A172 (cell line): ENCODE results near the gene PDE4B. TPM values are rescaled to one million over a fixed set of nuclear protein-coding genes. Genes with fewer than 3 reads are reported as not detected.
"Not testable (repeated sequence)": the region's sequence is repeated elsewhere in the genome, so short reads cannot be mapped to it uniquely, and the experiment has no call there.

Experiments
- DNase-seq: peaks from one replicate; pipeline ENCODE4 v3.0.0-alpha.2; 2015; ENCODE audit warnings: low spot score
- total RNA-seq: library from RNA; depleted of rRNA; stranded (reverse); fragments of >200 nt; shearing (Covaris generic); gene quantifications from 2 replicates; pipeline ENCODE4 v1.2.3, GENCODE V29; 2014

PDE4B gene
- total RNA-seq, 1 experiment from 2014 or later: not detected

GRCh38 chr1:65992831-65993271 is 200.2 kb downstream of the PDE4B start:
- DNase-seq: no peak

- no peak for DNase-seq
Observed at GRCh38 chr1:65994223-65994622, 201.5 kb downstream of the PDE4B start.

GRCh38 chr1:65995336-65995735 is 202.6 kb downstream of the PDE4B start:
- no peak for DNase-seq

DNA sequence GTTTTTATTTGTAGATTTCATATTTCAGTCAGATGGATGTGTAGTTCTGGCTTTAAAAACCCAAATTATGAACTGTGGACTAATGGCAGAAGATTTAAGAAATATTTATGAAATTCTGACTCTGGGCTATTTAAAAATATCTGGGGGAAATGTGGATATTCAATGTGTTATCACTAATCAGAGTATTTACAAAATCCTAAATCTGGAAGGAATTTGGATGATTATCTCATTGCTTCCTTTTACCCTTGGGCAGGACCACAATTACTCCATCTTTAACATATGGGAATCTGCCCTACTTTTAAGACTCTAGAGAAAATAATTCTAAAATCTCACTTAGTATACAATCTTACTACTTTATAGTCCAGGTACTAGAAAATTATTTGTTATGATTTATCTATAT is 203.2 kb downstream of the PDE4B start:
- no peak for DNase-seq

GRCh38 chr1:65997693-65998092 is 205.0 kb downstream of the PDE4B start:
- no peak for DNase-seq

- no peak for DNase-seq
Observed at GRCh38 chr1:65998763-65999583, 206.3 kb downstream of the PDE4B start.

DNA sequence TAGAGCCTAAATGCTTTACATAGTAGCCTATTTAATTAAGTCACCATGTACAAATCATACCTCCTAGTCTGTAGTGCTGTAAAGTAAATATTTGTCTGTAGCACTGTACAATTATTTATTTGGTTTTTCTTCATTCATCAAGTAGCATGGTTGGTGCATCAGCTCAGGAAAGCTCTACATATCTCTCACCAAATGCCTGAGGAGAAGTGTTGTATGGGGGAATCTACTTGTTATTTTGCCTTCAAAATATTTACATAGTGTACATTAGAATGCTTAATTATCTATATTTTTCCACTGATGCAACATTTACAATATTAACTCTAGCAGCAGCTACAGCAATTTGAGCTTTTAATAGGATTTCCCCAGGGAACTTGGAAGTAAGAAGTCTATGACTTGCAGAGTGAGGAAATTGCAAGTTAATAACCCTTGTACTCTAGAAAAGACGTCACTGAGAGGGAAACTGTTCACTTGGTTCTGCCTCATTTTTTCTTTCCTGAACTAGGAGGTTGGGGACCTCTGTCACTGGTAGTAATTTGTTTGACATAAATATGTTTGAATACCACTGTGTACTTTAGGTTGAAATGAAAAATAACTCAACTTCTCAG is 207.4 kb downstream of the PDE4B start:
- no peak for DNase-seq

DNA sequence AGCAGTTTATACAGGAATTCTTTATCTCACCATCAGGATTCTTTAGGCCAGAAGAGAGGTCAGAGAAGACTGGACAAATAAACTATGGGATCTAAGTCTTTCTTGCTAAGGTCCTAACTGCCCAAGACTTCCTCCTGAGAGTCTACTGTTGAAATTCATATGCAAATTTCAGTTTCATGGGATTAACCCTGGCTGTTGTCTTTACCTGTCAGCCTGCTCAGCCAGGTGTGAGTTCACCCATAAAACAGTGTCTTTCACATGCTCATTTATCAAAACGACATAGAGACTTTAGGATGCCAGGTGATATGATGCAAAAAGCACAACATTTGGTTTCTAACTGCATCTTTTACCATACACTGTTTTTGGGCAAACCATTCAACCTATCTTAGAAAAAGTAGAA is 211.0 kb downstream of the PDE4B start:
- DNase-seq: no peak

DNA sequence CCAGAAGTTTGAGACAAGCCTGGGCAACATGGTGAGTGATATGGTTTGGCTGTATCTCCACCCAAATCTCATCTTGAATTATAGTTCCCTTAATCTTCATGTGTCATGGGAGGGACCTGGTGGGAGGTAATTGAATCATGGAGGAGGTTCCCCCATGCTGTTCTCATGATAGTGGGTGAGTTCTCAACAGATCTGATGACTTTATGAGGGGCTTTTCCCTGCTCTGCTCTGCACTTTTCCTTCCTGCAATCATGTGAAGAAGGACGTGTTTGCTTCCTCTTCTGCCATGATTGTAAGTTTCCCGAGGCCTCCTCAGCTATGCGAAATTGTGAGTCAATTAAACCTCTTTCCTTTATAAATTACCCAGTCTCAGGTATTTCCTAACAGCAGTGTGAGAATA is 213.8 kb downstream of the PDE4B start:
- DNase-seq: not testable (repeated sequence)

- DNase-seq: no peak
Observed at GRCh38 chr1:66012106-66012784, 219.6 kb downstream of the PDE4B start.

DNA sequence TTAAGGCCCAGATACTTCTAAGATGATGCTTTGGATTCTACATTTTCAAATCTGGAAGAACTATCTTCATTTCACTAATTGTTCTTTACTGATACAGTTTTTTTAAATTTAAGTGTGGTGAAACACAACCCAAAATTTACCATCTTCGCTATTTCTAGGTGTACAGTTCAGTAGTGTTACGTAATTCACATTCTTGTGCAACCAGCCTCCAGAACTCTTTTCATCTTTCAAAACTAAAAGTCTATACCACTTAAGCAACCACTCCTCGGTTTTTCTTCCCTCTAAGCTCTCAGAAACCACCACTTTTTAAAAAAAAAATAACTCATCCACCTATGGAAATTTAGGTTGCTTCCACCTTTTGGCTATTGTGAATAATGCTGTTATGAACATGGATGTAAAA is 220.7 kb downstream of the PDE4B start:
- DNase-seq: no peak

DNA sequence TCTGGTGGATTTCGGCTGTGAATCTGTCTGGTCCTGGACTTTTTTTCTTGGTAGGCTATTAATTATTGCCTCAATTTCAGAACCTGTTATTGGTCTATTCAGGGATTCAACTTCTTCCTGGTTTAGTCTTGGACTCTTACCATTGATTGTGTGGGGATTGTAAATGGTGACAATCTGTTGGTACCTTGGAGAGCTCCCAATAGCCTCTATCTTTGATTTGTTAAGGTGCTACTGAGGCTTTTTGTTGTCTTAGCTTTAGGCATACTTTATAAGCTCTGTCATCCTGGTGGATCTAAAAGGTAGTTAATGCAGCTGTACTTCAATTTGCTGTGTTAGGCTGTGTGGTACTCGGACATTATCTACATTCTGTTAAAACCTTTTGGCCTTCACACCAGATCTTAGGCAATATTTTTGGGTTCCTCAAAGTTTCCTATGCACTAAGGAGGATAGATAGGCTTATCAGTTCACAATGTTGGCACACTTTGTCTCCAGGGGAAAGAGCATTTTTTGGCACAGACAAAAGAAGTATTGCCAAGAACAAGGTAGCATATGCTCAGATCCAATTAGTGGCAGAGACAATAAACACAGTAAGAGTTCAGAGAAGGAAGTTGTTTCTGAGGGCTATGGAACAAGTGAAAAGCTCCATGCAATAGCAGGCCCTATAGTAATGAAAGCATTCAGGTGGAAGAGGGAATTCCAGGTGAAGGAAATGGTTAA is 230.4 kb downstream of the PDE4B start:
- DNase-seq: peak; percentile 2

GRCh38 chr1:66025188-66025587 is 232.5 kb downstream of the PDE4B start:
- DNase-seq: no peak

DNA sequence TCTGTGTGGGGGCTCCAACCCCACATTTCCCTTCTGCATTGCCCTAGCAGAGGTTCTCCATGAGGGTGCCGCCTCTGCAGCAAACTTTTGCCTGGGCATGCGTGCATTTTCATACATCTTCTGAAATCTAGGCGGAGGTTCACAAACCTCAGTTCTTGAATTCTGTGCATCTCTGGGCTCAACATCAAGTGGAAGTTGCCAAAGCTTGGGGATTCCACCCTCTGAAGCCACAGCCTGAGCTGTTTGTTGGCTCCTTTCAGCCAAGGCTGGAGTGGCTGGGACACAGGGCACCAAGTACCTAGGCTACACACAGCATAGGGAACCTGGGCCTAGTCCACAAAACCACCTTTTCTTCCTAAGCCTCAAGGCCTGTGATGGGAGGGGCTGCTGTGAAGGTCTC is 235.3 kb downstream of the PDE4B start:
- no peak for DNase-seq

DNA sequence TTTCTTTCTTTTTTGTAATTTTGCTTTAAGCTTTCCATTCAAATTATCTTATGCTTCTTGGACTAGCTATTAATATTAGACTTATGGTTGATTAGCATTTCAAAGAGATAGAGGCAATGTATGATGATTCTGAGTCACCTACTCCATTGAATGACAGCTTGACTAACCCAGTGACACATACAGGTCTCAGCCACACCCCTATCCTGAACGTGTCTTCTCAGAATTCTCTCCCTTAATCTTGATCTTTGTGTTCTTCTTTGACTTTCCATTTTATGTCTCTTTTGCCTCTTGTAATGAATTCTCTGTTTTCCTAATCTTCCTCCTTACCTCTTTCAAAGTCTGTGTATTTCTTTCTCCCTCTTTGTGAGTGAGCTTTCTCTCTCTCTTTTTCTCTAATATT is 241.1 kb downstream of the PDE4B start:
- no peak for DNase-seq

GRCh38 chr1:66035616-66036245 is 243.0 kb downstream of the PDE4B start:
- DNase-seq: no peak

DNA sequence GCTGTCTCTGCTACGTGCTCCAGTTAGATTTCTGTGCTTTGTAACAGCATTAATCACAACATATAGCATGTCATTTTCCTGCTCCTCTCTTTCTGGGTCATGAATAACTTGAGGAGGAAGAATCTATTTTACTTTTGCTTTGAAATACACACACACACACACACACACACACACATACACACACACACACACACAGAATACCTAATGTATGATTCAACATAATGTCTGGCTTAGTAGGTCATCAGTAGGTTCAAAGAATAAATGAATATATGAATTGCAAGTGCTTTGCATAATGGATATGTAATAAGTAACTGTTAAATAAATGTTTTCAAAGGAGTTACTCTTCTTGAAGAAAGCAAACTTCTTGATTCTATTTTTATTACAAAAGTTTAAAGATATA is 249.0 kb downstream of the PDE4B start:
- DNase-seq: no peak

GRCh38 chr1:66043186-66043585 is 250.5 kb downstream of the PDE4B start:
- DNase-seq: no peak

DNA sequence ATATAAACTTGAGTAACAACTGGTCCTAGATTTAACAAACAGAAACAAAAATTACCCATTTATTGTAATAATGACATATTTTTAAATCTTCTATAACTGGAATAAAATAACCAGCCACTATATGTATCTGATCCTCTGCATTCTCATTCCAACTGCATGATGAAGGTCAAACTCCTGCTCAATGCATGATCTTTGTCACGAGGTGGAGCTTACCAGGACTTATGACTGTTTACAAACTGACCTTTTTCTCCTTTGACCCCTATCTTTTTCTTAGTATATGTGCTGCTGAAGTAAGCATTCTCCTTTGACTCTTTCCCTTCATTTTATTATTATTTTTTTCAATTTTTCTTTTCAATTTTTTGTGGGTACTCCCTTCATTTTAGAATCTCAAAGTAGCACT is 252.2 kb downstream of the PDE4B start:
- DNase-seq: no peak

DNA sequence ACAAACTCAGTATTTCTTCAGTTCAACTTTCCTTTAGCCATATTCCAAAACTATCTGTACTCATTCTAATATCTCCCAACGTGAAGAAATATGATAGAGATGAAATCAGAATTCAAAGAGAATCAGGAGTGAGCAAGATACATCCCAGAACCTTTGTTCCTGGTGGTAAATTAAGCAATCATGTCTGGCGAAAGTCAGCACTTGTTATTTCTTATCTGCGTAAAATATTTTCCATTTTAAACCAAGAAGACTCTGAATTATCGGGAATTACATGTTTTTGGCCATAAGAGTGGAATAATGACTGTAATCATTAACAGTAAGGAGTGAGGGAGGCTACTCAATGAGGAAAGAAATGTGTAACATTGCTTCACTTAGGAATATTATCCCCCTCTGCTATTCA is 253.7 kb downstream of the PDE4B start:
- DNase-seq: no peak

GRCh38 chr1:66048011-66048410 is 255.3 kb downstream of the PDE4B start:
- no peak for DNase-seq

DNA sequence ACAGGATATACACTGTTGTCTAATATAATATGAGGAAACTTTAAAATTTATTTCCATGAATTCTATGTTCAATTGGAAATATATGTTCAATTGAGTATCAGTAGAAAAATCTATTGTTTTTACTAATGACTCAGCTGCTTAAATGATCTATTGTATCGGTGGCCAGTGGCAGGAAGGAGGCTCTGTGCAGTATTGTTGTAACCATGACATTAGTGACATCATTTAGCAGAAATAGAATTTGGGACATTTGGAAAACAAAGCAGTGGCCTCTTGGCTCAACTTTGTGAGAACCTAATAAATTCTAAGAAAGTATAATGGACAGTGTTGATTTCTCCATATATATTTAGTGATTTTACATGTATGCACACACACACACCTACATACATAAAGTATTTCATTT is 257.4 kb downstream of the PDE4B start:
- no peak for DNase-seq
